CD4-positive, alpha-beta T cell treated with Interleukin-17A for 4 hours (primary cell): ENCODE results near the gene MCM3AP.
"Not testable (repeated sequence)": the region's sequence is repeated elsewhere in the genome, so short reads cannot be mapped to it uniquely, and the experiment has no call there.

Source experiments
- DNase-seq: peaks from one replicate; pipeline ENCODE4 v3.0.0-alpha.2; 2020; ENCODE audit warnings: mixed read lengths

Gene MCM3AP

GRCh38 chr21:46200877-46201803, 84.3 kb downstream of the MCM3AP start:
- not testable (repeated sequence) for DNase-seq

GRCh38 chr21:46199436-46200373, 85.7 kb downstream of the MCM3AP start:
- no peak for DNase-seq

- DNase-seq = no peak
Observed at GRCh38 chr21:46196733-46197132, 88.7 kb downstream of the MCM3AP start.

GRCh38 chr21:46195595-46196195, 89.7 kb downstream of the MCM3AP start:
- no peak for DNase-seq

GRCh38 chr21:46194374-46195334, 90.8 kb downstream of the MCM3AP start:
- no peak for DNase-seq

GRCh38 chr21:46193829-46194373, 91.5 kb downstream of the MCM3AP start:
- no peak for DNase-seq

- DNase-seq = no peak
Observed at GRCh38 chr21:46191686-46192575, 93.5 kb downstream of the MCM3AP start.

- DNase-seq = no peak
Observed at GRCh38 chr21:46191257-46191685, 94.1 kb downstream of the MCM3AP start.

- no peak for DNase-seq
Observed at GRCh38 chr21:46190491-46191131, 94.8 kb downstream of the MCM3AP start.

GRCh38 chr21:46189959-46190490, 95.4 kb downstream of the MCM3AP start:
- DNase-seq = no peak

- no peak for DNase-seq
Observed at GRCh38 chr21:46189213-46189958, 96.0 kb downstream of the MCM3AP start.

- no peak for DNase-seq
Observed at GRCh38 chr21:46188226-46189212, 96.9 kb downstream of the MCM3AP start.

GRCh38 chr21:46187814-46188213, 97.6 kb downstream of the MCM3AP start:
- DNase-seq = no peak

- no peak for DNase-seq
Observed at GRCh38 chr21:46187261-46187660, 98.2 kb downstream of the MCM3AP start.

- DNase-seq = no peak
Observed at GRCh38 chr21:46185716-46186115, 99.7 kb downstream of the MCM3AP start.
